ENCODE data around the gene ARHGAP10.

DNA sequence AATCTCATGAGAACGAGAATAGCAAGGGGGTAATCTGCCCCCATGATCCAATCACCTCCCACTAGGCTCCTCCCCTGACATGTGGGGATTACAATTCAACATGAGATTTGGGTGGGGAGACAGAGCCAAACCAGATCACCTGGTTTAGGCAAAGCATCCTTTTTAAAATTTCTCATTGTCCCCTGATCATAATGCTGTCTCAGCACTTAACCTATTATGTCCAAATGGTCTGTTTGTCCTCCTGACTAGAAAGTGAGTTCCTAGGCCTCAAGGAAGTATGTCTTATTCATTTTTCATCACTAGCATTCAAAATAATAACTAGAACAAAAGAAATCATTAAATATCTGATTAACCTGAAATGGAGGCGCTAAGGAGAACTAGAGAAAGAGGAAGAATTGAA, 40.1 kb upstream of the ARHGAP10 start:
- TF ChIP-seq POLR2A (IDR thresholded peaks at IDR 0.05), result no peak
- TF ChIP-seq, protein P1, sequence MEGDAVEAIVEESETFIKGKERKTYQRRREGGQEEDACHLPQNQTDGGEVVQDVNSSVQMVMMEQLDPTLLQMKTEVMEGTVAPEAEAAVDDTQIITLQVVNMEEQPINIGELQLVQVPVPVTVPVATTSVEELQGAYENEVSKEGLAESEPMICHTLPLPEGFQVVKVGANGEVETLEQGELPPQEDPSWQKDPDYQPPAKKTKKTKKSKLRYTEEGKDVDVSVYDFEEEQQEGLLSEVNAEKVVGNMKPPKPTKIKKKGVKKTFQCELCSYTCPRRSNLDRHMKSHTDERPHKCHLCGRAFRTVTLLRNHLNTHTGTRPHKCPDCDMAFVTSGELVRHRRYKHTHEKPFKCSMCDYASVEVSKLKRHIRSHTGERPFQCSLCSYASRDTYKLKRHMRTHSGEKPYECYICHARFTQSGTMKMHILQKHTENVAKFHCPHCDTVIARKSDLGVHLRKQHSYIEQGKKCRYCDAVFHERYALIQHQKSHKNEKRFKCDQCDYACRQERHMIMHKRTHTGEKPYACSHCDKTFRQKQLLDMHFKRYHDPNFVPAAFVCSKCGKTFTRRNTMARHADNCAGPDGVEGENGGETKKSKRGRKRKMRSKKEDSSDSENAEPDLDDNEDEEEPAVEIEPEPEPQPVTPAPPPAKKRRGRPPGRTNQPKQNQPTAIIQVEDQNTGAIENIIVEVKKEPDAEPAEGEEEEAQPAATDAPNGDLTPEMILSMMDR (IDR thresholded peaks at IDR 0.05), result no peak

Measured in esophagus squamous epithelium (tissue), 4 donors.